SK-N-SH (cell line): ENCODE results near the gene TMEM234.

Source experiments
- MEF2A ChIP-seq: IDR thresholded peaks from 2 replicates; pipeline ENCODE4 v1.4.0; 2012; ENCODE audit warnings: low read depth, borderline replicate concordance
- TF ChIP-seq, protein P1 (sequence below): fragments of 200-600 bp; sonication (generic); IDR thresholded peaks from 2 replicates; pipeline ENCODE4 v1.6.1; 2017; ENCODE audit warnings: antibody characterized with exemption, mild to moderate bottlenecking, moderate library complexity

DNA sequence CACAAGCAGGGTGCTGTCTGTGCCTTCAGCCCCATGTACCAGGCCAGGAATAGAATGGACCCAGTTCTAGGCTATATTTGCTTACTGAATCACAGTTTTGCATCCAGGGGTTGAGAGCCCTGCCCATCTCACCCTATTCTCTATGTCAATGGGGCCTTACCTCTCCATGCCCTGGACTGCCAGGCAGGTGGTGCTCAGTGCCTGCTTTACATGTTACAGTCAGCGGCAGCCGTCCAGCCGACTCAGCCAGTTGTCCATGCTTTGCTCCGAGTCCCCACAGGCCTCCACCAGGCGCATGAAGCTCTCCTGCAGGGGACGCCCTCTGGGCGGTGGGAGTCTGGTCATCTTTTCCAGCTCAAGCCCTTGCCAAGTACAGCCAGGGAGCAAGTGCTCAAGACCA lies 12.6 kb upstream of the TMEM234 start:
- TF ChIP-seq MEF2A = no peak
- TF ChIP-seq, protein P1, sequence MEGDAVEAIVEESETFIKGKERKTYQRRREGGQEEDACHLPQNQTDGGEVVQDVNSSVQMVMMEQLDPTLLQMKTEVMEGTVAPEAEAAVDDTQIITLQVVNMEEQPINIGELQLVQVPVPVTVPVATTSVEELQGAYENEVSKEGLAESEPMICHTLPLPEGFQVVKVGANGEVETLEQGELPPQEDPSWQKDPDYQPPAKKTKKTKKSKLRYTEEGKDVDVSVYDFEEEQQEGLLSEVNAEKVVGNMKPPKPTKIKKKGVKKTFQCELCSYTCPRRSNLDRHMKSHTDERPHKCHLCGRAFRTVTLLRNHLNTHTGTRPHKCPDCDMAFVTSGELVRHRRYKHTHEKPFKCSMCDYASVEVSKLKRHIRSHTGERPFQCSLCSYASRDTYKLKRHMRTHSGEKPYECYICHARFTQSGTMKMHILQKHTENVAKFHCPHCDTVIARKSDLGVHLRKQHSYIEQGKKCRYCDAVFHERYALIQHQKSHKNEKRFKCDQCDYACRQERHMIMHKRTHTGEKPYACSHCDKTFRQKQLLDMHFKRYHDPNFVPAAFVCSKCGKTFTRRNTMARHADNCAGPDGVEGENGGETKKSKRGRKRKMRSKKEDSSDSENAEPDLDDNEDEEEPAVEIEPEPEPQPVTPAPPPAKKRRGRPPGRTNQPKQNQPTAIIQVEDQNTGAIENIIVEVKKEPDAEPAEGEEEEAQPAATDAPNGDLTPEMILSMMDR = no peak
